GM23338 (cell line): Measurements from ENCODE around the gene GNG12. TPM values are rescaled to one million over a fixed set of nuclear protein-coding genes. Genes with fewer than 3 reads are reported as not detected.

Experiments
- ATAC-seq: fragments of 200-7000 bp; cut with Tn5 transposase; 3 replicates; pipeline ENCODE4 v1.9.1; 2020
- DNase-seq: peaks from one replicate; pipeline ENCODE4 v3.0.0-alpha.2; 2015; ENCODE audit warnings: low spot score
- H2AFZ ChIP-seq: fragments of 200-600 bp; sonication (generic); 2 replicates; pipeline ENCODE4 v1.8.0; 2016; ENCODE audit warnings: antibody characterized with exemption, mild to moderate bottlenecking, moderate library complexity
- H3F3A ChIP-seq: fragments of 200-600 bp; sonication (generic); replicated peaks from 2 replicates; pipeline ENCODE4 v1.8.0; 2017; ENCODE audit warnings: antibody characterized with exemption, mixed run types, low read depth
- H3K27ac ChIP-seq: fragments of 200-600 bp; sonication (generic); 2 replicates; pipeline ENCODE4 v1.6.1; 2016; ENCODE audit warnings: low read depth
- H3K27me3 ChIP-seq: fragments of 200-600 bp; sonication (generic); 2 replicates; pipeline ENCODE4 v1.8.0; 2016; ENCODE audit warnings: mild to moderate bottlenecking, mixed run types, moderate library complexity; ENCODE audit not compliant: insufficient read depth
- H3K36me3 ChIP-seq: fragments of 200-600 bp; sonication (generic); 2 replicates; pipeline ENCODE4 v1.8.0; 2016; ENCODE audit warnings: mild to moderate bottlenecking; ENCODE audit not compliant: insufficient read depth
- H3K4me1 ChIP-seq: fragments of 200-600 bp; sonication (generic); 2 replicates; pipeline ENCODE4 v1.8.0; 2016; ENCODE audit warnings: mild to moderate bottlenecking, moderate library complexity; ENCODE audit not compliant: insufficient read depth
- H3K4me2 ChIP-seq: fragments of 200-600 bp; sonication (generic); 2 replicates; pipeline ENCODE4 v1.7.1; 2017; ENCODE audit warnings: mixed run types
- H3K4me3 ChIP-seq: fragments of 200-600 bp; sonication (generic); 2 replicates; pipeline ENCODE4 v1.6.1; 2016; ENCODE audit warnings: mixed run types
- H3K79me2 ChIP-seq: fragments of 200-600 bp; sonication (generic); replicated peaks from 2 replicates; pipeline ENCODE4 v1.8.0; 2017; ENCODE audit warnings: mild to moderate bottlenecking; ENCODE audit not compliant: insufficient read depth
- H3K9me2 ChIP-seq: fragments of 200-600 bp; sonication (generic); 2 replicates; pipeline ENCODE4 v1.8.0; 2017; ENCODE audit not compliant: insufficient read depth
- H4K20me1 ChIP-seq: fragments of 200-600 bp; sonication (generic); replicated peaks from 2 replicates; pipeline ENCODE4 v1.8.0; 2017; ENCODE audit warnings: mild to moderate bottlenecking; ENCODE audit not compliant: insufficient read depth
- H3K27ac Mint-ChIP-seq: 2 replicates; pipeline ENCODE4 v1.8.0; 2020; ENCODE audit warnings: inconsistent platforms, mild to moderate bottlenecking, moderate library complexity, mixed read lengths
- H3K27me3 Mint-ChIP-seq: 3 replicates; pipeline ENCODE4 v1.8.0; 2022; ENCODE audit warnings: low read depth, mild to moderate bottlenecking, moderate library complexity, mixed read lengths, inconsistent platforms; ENCODE audit not compliant: insufficient read depth, poor library complexity
- H3K36me3 Mint-ChIP-seq: 3 replicates; pipeline ENCODE4 v1.8.0; 2021; ENCODE audit warnings: low read depth, mild to moderate bottlenecking, inconsistent platforms, moderate library complexity, mixed read lengths
- H3K4me1 Mint-ChIP-seq: 3 replicates; pipeline ENCODE4 v1.8.0; 2020; ENCODE audit warnings: mild to moderate bottlenecking, inconsistent platforms, mixed read lengths
- H3K4me3 Mint-ChIP-seq: 3 replicates; pipeline ENCODE4 v1.8.0; 2021; ENCODE audit warnings: moderate library complexity, mild to moderate bottlenecking, inconsistent platforms, mixed read lengths
- H3K9me3 Mint-ChIP-seq: 3 replicates; pipeline ENCODE4 v1.8.0; 2020; ENCODE audit warnings: moderate library complexity, mild to moderate bottlenecking, inconsistent platforms, mixed read lengths
- ETS1 ChIP-seq: IDR thresholded peaks from 2 replicates; pipeline ENCODE4 v1.6.1; 2016; ENCODE audit warnings: antibody characterized with exemption
- EZH2 ChIP-seq: fragments of 200-600 bp; sonication (generic); IDR thresholded peaks from one replicate; pipeline ENCODE4 v1.8.0; 2017; ENCODE audit warnings: antibody characterized with exemption, mild to moderate bottlenecking, low read depth; ENCODE audit not compliant: unreplicated experiment
- EZH2phosphoT487 ChIP-seq: fragments of 200-600 bp; sonication (generic); IDR thresholded peaks from one replicate; pipeline ENCODE4 v1.8.1; 2018; ENCODE audit warnings: antibody characterized with exemption; ENCODE audit not compliant: unreplicated experiment
- JUNB ChIP-seq: IDR thresholded peaks from one replicate; pipeline ENCODE4 v1.6.1; 2016; ENCODE audit warnings: antibody characterized with exemption; ENCODE audit not compliant: unreplicated experiment
- NANOG ChIP-seq: IDR thresholded peaks from 2 replicates; pipeline ENCODE4 v1.6.1; 2016; ENCODE audit warnings: antibody characterized with exemption, borderline replicate concordance
- ZNF114 ChIP-seq: fragments of 250-450 bp; sonication (Bioruptor Pico); IDR thresholded peaks from 2 replicates; pipeline ENCODE4 v1.5.0; 2020; ENCODE audit warnings: mild to moderate bottlenecking, moderate library complexity
- ZNF331 ChIP-seq: fragments of 250-450 bp; sonication (Bioruptor Pico); IDR thresholded peaks from 2 replicates; pipeline ENCODE4 v1.5.0; 2020; ENCODE audit warnings: low read depth, mild to moderate bottlenecking, moderate library complexity
- polyA plus RNA-seq: library from polyadenylated mRNA; unstranded; fragments of >200 nt; fragmentation: Nextera tagmentation; extraction: Ambion mirVana; gene quantifications from 2 replicates; pipeline ENCODE4 v1.2.1, GENCODE V29; 2016
- total RNA-seq: library from RNA; depleted of rRNA; stranded (reverse); fragments of >200 nt; shearing (Covaris generic); gene quantifications from 2 replicates; pipeline ENCODE4 v1.2.3, GENCODE V29; 2014
- TF ChIP-seq, protein P1 (sequence below): fragments of 250-450 bp; sonication (Bioruptor Pico); IDR thresholded peaks from 2 replicates; pipeline ENCODE4 v1.5.0; 2020; ENCODE audit warnings: mild to moderate bottlenecking, moderate library complexity
- TF ChIP-seq, protein P2 (sequence below): IDR thresholded peaks from one replicate; pipeline ENCODE4 v1.6.1; 2018; ENCODE audit warnings: antibody characterized with exemption; ENCODE audit not compliant: unreplicated experiment

Gene GNG12
- total and polyA plus RNA-seq, 2 experiments from 2014 or later = 13.4 to 33.0 TPM

DNA sequence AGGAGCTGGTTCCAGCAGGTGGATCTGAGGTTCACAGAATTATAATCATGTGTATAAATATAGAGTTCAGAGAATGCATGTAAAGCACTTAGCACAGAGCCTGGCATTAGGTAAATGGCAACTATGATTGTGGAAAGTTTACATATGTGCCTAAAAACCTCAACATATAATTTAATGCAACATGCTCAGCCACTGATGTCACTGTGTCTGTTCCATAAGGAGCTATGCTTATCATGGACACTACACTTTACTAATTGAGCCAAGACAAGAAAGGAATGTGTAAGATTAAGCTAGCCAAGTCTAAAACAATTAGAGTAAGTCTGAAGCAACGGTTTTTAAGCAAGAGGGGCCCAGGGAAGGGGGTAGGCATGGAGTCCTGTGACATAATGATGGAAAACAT, 61.5 kb downstream of the GNG12 start:
- TF ChIP-seq ZNF114 (no peak), EZH2phosphoT487 (no peak), NANOG (no peak), EZH2 (no peak), ETS1 (no peak), ZNF331 (CRISPR knock-in tag) (no peak), JUNB (no peak)
- TF ChIP-seq, protein P1, sequence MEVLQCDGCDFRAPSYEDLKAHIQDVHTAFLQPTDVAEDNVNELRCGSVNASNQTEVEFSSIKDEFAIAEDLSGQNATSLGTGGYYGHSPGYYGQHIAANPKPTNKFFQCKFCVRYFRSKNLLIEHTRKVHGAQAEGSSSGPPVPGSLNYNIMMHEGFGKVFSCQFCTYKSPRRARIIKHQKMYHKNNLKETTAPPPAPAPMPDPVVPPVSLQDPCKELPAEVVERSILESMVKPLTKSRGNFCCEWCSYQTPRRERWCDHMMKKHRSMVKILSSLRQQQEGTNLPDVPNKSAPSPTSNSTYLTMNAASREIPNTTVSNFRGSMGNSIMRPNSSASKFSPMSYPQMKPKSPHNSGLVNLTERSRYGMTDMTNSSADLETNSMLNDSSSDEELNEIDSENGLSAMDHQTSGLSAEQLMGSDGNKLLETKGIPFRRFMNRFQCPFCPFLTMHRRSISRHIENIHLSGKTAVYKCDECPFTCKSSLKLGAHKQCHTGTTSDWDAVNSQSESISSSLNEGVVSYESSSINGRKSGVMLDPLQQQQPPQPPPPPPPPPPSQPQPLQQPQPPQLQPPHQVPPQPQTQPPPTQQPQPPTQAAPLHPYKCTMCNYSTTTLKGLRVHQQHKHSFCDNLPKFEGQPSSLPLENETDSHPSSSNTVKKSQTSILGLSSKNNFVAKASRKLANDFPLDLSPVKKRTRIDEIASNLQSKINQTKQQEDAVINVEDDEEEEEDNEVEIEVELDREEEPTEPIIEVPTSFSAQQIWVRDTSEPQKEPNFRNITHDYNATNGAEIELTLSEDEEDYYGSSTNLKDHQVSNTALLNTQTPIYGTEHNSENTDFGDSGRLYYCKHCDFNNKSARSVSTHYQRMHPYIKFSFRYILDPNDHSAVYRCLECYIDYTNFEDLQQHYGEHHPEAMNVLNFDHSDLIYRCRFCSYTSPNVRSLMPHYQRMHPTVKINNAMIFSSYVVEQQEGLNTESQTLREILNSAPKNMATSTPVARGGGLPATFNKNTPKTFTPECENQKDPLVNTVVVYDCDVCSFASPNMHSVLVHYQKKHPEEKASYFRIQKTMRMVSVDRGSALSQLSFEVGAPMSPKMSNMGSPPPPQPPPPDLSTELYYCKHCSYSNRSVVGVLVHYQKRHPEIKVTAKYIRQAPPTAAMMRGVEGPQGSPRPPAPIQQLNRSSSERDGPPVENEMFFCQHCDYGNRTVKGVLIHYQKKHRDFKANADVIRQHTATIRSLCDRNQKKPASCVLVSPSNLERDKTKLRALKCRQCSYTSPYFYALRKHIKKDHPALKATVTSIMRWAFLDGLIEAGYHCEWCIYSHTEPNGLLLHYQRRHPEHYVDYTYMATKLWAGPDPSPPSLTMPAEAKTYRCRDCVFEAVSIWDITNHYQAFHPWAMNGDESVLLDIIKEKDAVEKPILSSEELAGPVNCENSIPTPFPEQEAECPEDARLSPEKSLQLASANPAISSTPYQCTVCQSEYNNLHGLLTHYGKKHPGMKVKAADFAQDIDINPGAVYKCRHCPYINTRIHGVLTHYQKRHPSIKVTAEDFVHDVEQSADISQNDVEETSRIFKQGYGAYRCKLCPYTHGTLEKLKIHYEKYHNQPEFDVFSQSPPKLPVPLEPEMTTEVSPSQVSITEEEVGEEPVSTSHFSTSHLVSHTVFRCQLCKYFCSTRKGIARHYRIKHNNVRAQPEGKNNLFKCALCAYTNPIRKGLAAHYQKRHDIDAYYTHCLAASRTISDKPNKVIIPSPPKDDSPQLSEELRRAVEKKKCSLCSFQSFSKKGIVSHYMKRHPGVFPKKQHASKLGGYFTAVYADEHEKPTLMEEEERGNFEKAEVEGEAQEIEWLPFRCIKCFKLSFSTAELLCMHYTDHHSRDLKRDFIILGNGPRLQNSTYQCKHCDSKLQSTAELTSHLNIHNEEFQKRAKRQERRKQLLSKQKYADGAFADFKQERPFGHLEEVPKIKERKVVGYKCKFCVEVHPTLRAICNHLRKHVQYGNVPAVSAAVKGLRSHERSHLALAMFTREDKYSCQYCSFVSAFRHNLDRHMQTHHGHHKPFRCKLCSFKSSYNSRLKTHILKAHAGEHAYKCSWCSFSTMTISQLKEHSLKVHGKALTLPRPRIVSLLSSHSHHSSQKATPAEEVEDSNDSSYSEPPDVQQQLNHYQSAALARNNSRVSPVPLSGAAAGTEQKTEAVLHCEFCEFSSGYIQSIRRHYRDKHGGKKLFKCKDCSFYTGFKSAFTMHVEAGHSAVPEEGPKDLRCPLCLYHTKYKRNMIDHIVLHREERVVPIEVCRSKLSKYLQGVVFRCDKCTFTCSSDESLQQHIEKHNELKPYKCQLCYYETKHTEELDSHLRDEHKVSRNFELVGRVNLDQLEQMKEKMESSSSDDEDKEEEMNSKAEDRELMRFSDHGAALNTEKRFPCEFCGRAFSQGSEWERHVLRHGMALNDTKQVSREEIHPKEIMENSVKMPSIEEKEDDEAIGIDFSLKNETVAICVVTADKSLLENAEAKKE (CRISPR knock-in tag) = no peak
- TF ChIP-seq, protein P2, sequence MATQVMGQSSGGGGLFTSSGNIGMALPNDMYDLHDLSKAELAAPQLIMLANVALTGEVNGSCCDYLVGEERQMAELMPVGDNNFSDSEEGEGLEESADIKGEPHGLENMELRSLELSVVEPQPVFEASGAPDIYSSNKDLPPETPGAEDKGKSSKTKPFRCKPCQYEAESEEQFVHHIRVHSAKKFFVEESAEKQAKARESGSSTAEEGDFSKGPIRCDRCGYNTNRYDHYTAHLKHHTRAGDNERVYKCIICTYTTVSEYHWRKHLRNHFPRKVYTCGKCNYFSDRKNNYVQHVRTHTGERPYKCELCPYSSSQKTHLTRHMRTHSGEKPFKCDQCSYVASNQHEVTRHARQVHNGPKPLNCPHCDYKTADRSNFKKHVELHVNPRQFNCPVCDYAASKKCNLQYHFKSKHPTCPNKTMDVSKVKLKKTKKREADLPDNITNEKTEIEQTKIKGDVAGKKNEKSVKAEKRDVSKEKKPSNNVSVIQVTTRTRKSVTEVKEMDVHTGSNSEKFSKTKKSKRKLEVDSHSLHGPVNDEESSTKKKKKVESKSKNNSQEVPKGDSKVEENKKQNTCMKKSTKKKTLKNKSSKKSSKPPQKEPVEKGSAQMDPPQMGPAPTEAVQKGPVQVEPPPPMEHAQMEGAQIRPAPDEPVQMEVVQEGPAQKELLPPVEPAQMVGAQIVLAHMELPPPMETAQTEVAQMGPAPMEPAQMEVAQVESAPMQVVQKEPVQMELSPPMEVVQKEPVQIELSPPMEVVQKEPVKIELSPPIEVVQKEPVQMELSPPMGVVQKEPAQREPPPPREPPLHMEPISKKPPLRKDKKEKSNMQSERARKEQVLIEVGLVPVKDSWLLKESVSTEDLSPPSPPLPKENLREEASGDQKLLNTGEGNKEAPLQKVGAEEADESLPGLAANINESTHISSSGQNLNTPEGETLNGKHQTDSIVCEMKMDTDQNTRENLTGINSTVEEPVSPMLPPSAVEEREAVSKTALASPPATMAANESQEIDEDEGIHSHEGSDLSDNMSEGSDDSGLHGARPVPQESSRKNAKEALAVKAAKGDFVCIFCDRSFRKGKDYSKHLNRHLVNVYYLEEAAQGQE = no peak
- H3K4me1 Mint-ChIP-seq = peaks cover 7% of the 10 kb centered on the region
- H3K27ac Mint-ChIP-seq = no peak overlapping the region
- Histone ChIP-seq H3K4me2 (no peak overlapping the region), H3F3A (no peaks in the 10 kb centered on the region), H4K20me1 (0 out of 2 replicates have a peak, but pooled peaks cover 3% of the 10 kb centered on the region), H3K27me3 (no peaks in the 10 kb centered on the region), H3K4me1 (0 out of 2 replicates have a peak, but pooled peaks cover 1% of the 10 kb centered on the region), H3K9me2 (no peaks in the 10 kb centered on the region), H3K36me3 (no peaks in the 10 kb centered on the region), H3K79me2 (no peaks in the 10 kb centered on the region), H3K27ac (no peak overlapping the region), H3K4me3 (no peak overlapping the region), H2AFZ (no peak overlapping the region)
- no peaks in the 10 kb centered on the region for H3K9me3 Mint-ChIP-seq
- peaks cover 6% of the 10 kb centered on the region for H3K27me3 Mint-ChIP-seq
- no peak for ATAC-seq
- no peaks in the 10 kb centered on the region for H3K36me3 Mint-ChIP-seq
- no peak overlapping the region for H3K4me3 Mint-ChIP-seq
- DNase-seq = no peak
